ENCODE measurements around the gene CACNA2D2.

CACNA2D2 gene

DNA sequence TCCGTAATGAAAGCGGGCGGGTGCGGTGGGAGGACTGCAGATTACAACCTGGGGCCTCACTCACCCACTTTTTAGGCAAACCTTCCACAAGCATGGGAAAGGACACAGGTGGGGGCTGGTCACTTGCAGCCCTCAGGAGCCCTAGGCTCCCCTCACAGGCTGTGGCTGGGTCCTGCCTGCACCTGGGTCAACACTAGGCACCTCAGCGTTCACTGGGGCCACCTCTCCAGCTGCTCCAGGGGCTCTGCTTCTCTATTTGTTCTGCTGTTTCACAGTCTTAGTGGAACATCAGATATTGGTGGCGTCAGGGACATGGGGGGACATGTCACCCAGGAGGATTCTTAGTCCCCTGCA lies 114.0 kb downstream of the CACNA2D2 start:
- DNase-seq, result no peak

DNA sequence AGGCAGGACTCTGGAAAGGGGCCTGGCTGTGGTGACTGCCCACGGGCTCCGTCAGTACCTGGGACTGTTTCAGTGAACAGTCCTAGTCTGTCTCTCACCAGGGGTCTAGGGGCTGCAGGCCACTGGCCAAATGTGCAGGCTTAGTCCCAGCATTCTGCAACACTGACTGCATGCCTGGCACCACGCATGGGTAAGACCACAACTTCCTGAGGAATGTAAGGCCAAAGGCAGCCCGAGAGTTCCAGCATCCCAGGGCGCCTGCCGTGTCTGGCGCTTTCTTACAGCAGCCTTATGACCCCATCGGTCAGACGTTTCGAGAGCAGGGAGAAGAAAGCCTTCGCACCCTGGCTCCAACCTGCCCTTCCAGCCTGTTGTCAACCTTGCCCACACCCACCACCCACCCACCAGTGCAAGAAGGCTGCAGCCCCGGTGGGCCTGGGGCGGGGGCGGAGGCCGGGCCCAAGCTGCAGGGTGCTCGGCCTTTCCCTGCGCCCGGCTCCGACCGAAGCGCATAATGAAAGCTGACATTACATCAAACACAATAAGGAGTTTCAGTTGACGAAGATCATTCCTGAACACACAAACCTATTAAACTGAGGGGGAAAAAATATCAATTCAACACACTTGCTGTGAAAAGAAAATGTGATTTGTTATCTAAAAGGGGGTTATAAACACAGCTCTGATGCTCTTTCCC lies 114.6 kb downstream of the CACNA2D2 start:
- DNase-seq, result no peak

DNA sequence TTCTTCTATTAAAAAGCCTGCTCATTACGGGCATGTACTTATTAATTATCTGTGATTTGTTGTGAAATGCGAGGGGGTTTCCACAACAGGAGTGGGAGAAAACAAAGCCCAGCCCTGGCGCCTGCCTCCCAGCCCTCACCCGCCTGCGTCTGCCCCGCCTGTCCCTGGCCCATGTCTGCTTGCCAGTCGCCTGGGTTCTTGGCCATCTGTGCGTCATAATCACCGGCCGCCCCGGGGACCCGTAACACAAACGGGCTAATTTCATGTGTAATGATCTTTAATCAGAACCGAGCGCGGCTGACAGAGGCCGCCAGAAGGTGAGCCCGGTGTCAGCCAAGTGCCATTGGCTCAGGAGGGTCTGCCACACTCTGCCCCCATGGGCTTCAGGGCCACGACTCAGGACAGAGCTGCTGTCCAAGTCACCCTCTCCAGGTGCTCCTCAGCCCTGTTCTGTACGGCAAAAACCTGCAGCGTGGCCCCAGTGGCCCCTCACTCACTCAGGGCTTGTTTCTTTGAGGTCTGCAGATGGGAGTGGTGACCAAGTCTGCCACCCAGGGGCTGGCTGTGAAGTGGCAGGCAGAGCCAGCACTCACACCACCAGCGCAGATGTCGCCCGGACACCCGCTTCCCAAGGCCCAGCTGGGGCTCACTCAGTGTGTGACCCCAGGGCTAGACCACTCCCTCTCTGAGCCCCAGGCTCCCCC lies 115.3 kb downstream of the CACNA2D2 start:
- DNase-seq, result no peak

DNA sequence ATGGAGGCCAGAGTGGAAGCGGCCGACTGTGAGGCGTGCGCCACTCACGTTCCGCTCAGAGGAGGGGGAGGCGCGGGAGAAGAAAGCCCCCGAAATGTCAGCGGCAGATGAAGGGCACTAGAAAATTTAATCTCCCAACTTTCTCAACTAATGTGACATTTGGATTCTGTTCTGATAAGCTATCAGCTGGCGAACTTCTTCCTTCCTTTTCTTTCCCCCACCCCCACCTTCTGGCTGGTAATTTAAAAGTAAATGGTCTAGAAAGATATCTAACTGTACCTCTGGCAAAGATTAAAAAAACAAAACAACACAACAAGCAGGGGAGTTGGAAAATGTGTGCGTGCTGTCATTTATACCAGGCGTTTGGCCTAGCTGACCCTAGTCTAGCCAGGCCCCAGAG lies 117.7 kb downstream of the CACNA2D2 start:
- DNase-seq, result no peak

DNA sequence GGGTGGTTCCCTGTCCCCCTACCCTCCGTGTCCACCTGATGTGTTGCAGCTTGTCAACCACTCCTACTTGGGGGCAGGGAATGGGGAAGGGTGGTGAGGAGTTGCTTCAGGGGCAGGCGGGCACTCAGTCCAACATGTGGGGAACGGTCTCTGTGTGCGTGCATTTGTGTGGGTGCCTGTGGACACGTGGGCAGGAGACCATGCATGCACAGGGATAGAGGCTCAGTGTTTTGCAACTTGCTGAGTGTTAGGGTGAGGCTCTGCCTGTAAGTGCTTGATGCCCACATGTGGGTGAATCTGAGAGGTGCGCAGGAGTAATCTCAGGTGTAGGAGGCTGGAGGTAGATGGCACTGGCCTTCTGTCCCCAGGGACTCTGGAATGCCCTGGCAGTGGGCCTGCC lies 119.7 kb downstream of the CACNA2D2 start:
- DNase-seq, result no peak

DNA sequence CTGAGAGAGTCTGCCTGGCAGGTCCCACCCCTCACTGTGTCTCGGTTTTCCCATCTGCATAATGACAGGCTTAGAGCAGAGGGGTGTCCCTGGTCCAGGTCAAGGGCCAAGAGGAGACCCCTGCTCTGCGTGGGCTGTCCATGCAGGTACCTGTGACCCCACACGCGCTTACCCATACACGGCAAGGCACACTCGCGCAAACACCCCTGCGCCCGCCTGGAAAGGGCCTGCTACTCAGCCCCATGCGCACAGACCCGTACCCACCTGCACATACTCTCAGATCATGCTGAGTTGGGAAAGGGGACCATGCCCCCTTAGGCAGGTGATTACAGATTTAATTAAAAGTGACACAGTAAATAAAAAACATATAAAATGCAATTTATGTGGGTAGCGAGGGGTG lies 120.7 kb downstream of the CACNA2D2 start:
- no peak for DNase-seq

DNA sequence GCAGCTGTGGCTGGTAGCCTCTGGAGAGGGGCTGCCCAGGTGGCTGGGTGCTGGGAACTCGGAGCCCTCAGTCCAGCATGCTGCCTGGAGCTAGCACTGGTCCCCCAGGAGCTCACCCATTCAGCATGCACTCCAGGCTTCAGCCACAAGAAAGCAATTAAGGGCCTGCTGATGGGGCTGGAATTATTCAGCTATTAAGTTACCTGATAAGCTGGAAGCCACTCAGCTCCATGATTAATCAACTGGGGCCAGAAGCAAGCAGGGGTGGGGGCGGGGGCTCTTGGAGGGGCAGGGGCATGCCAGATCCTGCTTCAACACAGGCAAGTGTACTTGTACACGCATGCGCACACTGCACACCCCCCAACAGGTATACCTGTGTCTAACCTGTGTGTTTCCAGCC lies 122.1 kb downstream of the CACNA2D2 start:
- DNase-seq, result no peak

DNA sequence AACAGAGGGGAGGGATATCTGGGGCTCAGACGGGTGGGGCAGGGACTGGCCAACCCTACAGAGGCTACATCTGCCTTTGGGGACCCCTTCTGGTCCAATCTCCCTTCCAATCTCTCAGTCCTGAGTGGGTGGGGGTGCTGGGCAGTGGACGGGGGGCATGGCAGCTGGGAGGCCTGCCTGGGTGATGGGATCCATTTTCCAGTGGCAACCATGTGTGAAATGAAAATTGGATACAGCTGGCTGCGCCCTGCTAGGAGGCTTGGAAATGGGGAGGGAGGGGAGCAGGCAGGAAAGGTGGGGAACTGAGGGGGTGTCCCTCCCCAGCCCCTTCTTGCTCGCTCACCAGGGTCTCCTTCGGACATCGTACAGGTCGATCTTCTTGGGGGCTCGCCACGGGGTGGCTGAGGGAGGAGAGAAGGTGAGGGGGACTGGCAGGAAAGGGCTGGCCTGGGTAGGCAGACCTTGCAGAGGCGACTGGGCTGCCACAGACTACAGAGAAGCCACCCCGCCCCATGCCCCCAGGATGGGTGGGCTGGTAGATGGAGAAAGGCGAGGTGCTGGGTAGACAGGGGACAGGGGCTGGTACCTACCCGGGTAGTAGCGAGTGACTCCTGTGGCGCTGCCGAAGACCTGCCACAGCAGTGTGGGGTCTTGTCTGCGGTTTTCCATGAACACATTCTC lies 122.9 kb downstream of the CACNA2D2 start:
- DNase-seq, result no peak

DNA sequence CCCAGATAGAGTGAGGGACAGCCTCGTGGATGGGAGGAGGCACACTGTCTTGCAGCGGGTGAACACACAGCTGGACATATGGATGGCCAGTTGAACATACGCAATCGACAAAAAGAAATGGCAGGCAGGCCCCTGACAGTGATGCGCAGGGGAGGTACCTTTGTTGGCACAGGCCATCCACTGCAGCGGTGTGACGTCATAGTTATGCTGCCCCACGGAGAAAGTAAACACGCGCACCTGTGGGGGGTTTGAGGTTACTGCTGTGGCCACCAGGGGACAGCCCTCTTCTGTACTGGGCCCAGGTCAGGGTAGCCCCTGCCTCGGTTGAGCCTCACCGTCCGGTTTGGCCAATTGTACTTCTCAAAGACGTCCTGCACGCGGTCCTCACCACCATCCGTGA lies 124.7 kb downstream of the CACNA2D2 start:
- no peak for DNase-seq

DNA sequence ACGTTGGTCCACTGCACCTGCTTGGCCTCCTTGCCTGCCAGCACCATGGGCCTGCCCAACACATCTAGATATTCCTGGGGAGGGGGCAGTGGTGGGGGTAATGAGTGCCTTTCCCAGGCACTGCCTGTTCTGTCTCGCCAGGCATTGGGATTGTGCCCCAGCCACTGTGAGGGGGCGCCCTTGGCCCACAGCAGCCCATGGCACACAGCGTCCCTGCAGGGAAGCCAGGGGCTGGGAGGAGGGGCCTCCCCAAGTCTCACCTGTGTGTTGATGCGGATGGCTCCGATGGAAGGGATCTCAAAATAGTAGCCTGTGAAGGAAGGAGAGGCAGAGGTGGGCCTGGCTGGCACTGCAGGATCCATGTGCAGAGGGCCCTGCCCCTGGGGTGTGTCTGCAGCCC lies 125.4 kb downstream of the CACNA2D2 start:
- no peak for DNase-seq

DNA sequence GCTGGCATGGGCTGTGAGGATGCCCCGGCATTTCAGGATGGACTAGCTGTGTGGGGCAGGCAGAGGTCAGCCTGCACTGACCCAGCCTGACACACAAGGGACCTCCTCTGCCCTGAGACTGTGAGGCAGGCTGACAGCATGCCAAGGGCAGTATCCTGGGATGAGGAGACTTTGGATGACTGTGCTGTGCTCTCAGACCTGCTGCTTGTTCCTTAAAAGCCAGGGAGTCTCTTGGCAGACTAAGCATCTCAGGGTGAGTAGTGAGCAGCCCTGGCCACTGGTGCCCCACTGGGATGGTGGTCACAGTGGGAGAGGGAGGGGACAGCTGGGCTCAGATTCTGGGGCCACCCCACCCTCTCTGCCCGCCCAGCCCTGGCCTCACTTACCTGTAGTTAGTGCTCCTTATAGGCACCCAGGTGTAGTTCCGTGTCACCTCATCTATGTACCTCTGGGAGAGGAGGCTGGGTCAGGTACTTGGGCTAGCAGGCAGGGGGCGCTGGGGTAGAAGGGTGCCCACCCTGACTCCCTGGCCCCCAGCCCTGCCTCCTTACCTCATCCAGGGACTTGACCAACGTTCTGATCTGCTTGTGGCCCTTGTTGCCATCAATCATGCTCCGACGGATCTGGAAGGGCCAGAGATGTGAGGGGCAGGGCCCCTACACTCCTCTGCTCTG lies 128.0 kb downstream of the CACNA2D2 start:
- no peak for DNase-seq

DNA sequence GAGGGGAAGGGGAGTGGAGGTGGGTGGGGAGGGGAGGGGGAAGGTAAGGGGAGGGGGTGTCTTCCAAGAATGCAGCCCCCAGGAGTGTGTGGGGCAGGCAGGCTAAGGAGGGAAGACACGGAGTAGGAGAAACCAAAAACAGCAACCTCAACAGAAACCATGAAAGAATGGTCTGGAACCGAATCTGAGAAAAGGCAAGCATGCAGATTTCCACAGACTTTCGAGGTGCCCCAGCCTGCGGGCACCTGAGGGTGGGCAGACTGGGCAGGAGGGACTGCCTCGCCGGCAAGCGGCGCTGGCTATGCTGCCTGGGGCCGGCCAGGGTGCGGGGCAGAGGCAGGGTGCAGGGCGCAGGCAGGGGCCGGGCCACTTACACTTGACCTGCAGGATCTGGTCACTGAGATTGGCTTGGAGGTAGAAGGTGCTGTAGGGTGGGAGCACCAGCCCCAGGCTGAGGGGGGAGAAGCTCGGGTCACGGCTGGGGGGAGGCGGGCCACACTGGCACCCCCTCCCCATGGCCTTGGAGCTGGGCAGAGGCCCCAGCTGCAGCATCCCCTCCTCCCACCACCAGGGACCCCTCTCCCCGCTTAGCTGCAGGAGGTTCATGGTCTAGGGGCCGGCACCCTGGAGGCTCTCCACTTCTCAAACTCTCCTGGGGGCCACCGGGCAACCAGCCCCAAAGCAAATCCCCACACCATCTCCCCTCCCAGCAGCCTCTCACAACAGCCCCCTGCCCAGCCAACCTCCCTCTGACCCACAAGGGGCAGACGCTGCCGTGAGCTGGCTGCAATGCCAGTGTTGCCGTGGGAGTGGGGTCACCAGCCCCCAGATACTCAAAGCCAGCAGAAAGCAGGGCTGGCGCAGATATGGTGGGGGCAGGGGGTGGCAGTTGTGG lies 128.8 kb downstream of the CACNA2D2 start:
- DNase-seq, result no peak

DNA sequence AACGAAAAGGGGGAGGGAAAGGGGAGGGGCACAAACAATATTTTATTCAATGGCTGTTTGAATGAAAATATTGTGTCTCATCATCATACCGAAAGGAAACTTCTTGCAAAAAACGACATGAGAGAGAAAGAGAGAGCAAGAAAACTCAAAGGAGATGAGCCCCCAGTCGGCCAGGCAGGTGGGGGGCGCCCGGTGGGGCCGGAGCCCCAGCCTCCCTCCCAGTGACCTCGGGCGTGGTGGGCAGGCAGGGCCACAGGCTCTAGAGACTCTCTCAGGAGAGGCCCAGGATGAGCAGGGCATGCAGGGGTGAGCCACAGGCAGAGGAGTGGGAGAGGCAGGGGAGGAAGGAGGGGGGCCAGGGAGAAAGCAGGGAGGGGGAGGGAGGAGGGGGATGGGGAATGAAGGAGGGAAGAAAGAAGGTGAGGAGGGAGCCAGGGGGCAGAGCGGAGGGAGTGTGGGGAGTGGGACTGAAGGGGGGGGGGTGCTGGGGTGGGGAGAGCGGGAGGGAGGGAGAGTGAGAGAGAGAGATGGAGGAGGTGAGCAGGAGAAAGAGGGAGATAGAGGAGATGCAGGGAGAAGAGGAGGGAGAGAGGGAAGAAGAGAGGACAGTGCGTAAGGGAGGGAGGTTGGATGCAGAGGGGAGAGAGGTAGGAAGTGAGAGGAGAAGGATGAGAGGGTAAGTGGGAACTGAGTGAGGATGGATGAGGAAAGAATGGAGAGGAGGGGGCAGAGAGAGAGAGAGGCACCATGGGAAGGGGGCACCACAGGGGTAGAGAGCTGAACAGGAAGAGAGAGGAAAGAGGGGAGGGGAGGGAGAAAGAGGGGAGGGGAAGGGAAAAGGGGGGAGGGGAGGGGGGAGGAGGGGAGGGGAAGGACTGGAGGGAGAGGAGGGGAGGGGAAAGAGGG lies 130.0 kb downstream of the CACNA2D2 start:
- no peak for DNase-seq

DNA sequence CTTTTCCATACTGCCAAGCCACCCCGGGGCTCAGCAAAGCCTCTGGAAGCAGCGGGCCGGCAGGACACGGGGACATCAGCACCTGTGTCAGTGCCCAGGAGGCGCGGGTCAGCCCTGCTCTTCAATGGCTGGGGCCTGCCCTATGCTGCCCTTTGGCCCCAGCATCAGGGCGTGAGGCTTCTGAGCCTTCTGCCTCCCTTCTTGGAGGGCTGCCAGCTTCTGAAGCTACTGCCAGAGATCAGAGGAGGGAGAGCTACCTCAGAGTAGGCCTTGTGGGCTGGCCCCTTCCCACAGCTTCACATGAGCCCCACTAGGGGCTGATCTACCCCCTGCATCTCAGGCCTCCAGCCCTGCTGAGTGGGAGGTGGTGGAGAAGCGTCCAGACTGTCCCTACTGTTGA lies 131.1 kb downstream of the CACNA2D2 start:
- no peak for DNase-seq

DNA sequence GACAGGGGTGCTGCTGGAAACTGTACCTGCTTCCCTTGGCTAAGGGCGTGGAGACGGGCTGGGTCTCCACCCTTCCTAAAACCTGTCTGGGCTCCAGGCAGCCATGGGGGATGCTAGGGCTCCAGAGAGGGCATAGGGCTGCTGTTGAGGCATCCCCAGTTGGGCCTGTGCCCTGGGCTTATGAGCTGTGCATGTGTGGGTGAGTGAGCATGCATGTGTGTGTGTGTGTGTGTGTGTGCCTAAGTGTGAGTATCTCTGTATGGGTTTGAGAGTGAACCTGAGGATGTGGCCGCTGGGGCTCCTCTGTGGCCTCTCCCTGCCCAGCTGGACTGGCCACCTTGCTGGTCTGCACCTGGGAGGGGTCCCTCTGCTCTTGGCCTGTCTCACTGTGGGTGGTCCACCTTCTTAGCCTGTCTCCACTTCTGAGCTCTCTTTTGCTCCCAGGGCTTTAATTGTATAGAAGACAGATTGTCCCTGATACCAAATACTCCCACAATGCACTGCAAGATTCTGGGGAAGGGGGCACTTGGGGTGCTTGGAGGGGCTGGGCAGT lies 132.2 kb downstream of the CACNA2D2 start:
- no peak for DNase-seq

DNA sequence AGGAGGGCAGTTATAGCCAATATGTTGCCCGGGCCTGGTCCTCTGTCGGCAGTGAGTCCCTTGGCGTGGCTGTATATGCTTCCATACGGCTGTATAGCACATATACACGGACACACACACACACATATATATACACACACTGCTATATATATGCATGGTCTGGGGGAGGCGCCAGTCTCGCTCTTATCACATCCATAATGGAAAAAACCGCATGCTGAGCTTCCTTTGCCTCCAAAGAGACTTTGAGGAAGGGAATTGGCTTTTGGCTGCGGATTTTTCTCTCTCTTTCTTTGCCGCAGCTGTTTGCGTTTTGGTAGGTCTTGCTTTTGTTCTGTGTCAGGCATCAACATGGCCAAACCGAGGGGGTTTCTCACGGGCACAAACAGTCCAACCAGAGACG lies 132.8 kb downstream of the CACNA2D2 start:
- DNase-seq, result peak; percentile 32

DNA sequence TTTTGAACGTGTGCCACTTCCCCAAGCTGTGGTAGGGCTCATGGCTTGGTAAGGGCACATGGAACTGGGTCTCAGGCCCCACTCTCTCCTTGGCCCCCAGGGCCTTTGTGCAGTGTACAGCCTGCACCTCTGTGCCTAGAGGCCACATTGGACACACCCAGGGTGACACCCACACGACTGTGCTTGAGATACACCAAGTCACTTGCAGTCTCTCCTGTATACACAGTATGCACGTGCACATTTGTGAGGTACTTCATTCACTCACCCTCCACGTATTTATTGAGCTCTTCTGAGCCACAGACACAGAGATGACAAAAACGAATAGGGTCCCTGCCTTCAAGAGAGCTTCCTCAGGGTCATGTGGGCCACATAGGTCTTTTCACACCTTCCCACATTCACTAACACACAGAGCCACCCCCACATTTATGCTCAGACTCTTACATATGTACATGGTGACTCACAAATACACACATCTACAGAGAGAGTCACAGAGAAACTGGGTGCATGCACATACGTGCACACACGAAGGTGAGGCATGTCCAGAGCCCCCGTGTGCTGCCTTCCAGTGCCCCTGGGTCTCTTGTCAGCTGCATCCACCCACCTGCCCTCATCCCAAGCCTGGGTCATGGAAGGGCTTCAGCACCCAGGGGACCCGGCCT lies 134.3 kb downstream of the CACNA2D2 start:
- DNase-seq, result no peak

DNA sequence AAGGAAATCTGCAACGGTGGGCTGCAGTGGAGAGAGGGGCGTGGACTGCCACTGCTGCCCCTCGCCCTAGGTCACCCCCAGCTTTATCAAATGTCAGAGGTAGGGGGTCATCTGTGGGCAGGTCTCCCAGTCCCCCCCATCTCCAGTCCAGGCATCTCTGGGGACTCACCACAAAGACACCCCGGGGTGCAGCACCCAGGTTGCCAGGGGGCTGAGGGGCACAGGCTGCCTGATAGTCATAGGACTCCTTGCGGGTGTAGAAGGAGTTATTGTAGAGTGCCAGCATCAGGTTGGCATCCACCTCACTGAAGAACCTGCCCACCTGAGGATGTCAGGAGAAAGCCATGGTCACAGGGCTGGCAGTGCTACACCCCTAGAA lies 137.6 kb downstream of the CACNA2D2 start:
- no peak for DNase-seq

DNA sequence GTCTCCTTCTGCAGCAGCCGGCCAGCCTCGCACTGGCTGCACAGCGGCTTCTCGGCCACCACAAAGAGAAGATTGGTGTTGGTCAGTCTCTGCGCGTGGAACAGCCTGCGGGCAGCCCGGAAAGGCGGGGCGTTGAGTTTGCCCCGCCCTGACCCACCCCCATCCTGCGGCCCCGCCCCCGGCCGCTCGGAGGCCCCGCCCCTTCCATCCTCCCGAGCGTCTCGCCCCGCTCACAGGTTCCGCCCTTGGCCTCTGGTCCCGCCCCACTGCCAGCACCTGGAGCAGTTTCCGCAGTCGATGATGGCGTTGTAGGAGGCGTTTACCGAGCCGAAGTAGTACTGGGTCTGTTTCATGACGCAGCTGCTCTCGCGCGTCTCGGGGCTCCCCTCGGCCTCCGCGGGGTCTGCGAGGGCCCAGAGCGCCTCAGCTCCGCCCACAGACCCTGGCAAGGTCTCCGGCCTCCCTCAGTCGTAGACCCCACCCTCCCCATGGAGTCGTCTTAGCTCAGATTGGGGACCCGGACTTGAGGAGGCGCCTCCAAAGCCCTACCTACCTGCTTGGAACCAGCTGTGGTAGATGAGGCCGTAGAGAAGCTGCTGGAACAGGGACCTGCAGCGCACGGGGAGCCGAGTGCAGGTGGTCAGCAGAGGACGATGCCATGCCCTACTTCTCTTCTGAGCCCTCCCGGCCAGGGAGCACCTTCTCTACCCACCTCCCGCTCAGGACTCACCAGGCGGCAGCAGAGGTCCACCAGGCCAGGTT lies 138.2 kb downstream of the CACNA2D2 start:
- DNase-seq, result peak; percentile 38

DNA sequence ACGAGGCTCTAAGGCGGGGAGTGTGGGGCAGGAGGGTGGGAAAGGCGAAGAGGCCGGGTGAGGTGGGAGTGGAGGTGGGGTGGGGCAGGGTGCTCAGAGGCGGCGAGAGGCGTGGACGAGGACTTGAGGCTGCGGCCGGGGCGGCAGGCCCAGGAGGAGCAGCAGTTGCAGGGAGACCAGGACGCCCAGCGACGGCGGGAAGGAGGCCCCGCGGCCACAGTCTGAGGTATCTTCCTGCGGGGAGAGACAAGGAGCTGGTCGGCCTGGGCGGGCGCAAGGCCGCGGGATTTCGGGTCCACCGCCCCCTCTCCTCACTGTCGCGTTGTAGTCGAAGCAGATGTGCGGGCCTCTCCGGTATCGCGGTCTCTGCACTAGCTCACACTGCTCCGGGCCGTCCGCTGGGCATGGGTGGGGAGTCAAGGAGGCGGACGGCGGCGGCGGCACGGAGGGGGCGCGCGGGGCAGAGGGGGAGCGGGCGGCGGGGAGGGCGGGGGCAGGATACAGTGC lies 138.8 kb downstream of the CACNA2D2 start:
- DNase-seq, result no peak

All from SHP77 treated with DMSO at 0.1 percent for 48 hours (cell line).